Measurements from ENCODE around the gene PALD1. TPM values are rescaled to one million over a fixed set of nuclear protein-coding genes. Genes with fewer than 3 reads are reported as not detected.

The PALD1 gene
- total and polyA plus RNA-seq, 2 of the 4 experiments (the other 2 are of a cell fraction), result 0.12 to 0.18 TPM

GRCh38 chr10:70586348-70586930 lies 107.9 kb downstream of the PALD1 start:
- WGBS, 2 experiments (ENCODE audit: extremely low coverage in 2 of 2, insufficient read length in 1 of 2), result 100% methylated on average over 2 of the region's 8 CpGs; no CpG with 5 or more reads in 1 of the 2 experiments
- H3K9me1 ChIP-seq (ENCODE audit: insufficient read depth, low read length), result 0 out of 2 replicates have a peak, but pooled peaks cover 3% of the 10 kb centered on the region
- no peak for DNase-seq
- no peak overlapping the region for H3K4ac ChIP-seq (ENCODE audit: low read depth, low read length)
- H3K9ac ChIP-seq (ENCODE audit: low read depth, low read length), result no peak overlapping the region
- no peak for ATAC-seq (ENCODE audit: low read depth)
- no peak overlapping the region for H2BK20ac ChIP-seq (ENCODE audit: low read depth, low read length)
- POLR2A ChIA-PET (ENCODE audit: unreplicated experiment), result no interaction called here
- in situ Hi-C loops (cut with MboI; ENCODE audit: low sequenced_read_pairs) (no loop called here), intact Hi-C loops (cut with micrococcal nuclease) (no loop called here), dilution Hi-C loops (cut with HindIII; ENCODE audit: low sequenced_read_pairs, unreplicated experiment) (no loop called here)
- H4K8ac ChIP-seq (ENCODE audit: low read depth in 2 of 2, low read length in 2 of 2), result no peak overlapping the region
- no peaks in the 10 kb centered on the region for H3K9me3 ChIP-seq (ENCODE audit: control insufficient read depth, insufficient read depth, low read length)
- no peak overlapping the region for H3K14ac ChIP-seq (replicated peaks; ENCODE audit: low read depth, low read length)
- H3K27ac ChIP-seq (ENCODE audit: insufficient read depth, low read length), result no peak overlapping the region
- CTCF ChIA-PET, result no interaction called here
- H2AK5ac ChIP-seq (ENCODE audit: low read depth, low read length), result no peak overlapping the region
- H3K4me3 ChIP-seq (ENCODE audit: insufficient read depth, low read depth, low read length), result no peak overlapping the region
- no peaks in the 10 kb centered on the region for H3K36me3 ChIP-seq (ENCODE audit: control insufficient read depth, insufficient read depth, low read length)
- BruUV-seq (replicated peaks), result no TSS peak
- no peak overlapping the region for H3K56ac ChIP-seq (ENCODE audit: extremely low read depth, insufficient read depth, low read length)
- H3K4me2 ChIP-seq (ENCODE audit: low read depth, low read length), result no peak overlapping the region
- H3K23ac ChIP-seq (ENCODE audit: low read depth, low read length), result no peak overlapping the region
- no peak for TF ChIP-seq CHD1 (IDR thresholded peaks at IDR 0.05; ENCODE audit: low read depth, low read length)
- no peak for TF ChIP-seq CTCF (conservative IDR thresholded peaks at IDR 0.05; ENCODE audit: low read depth, low read length)
- TF ChIP-seq MAZ (IDR thresholded peaks at IDR 0.05; ENCODE audit: borderline replicate concordance, low read depth, low read length), result no peak
- TF ChIP-seq BHLHE40 (IDR thresholded peaks at IDR 0.05; ENCODE audit: low read depth, low read length), result no peak
- TF ChIP-seq RAD21 (IDR thresholded peaks at IDR 0.05; ENCODE audit: low read length), result no peak
- no peak for TF ChIP-seq MXI1 (IDR thresholded peaks at IDR 0.05; ENCODE audit: borderline replicate concordance, low read depth, low read length)
- no peak for TF ChIP-seq FOS (IDR thresholded peaks at IDR 0.05; ENCODE audit: low read depth, low read length)
- no peak for TF ChIP-seq ELK1 (IDR thresholded peaks at IDR 0.05; ENCODE audit: borderline replicate concordance, low read depth, low read length)
- no peak for TF ChIP-seq POLR2A (IDR thresholded peaks at IDR 0.05; ENCODE audit: low read depth, low read length)
- TF ChIP-seq USF2 (IDR thresholded peaks at IDR 0.05; ENCODE audit: low read depth, low read length), result no peak
- TF ChIP-seq SMC3 (IDR thresholded peaks at IDR 0.05; ENCODE audit: low read depth, low read length), result no peak
- TF ChIP-seq NFE2L2 (IDR thresholded peaks at IDR 0.05; ENCODE audit: low read depth, low read length), result no peak
- TF ChIP-seq RFX5 (IDR thresholded peaks at IDR 0.05; ENCODE audit: low read depth, low read length), result no peak
- no peak for TF ChIP-seq RCOR1 (IDR thresholded peaks at IDR 0.05; ENCODE audit: insufficient replicate concordance, low read length)
- TF ChIP-seq MAFK (IDR thresholded peaks at IDR 0.05; ENCODE audit: low read depth, low read length), result no peak
- TF ChIP-seq CEBPB (IDR thresholded peaks at IDR 0.05; ENCODE audit: low read depth, low read length), result no peak
- no peaks in the 10 kb centered on the region for H3K79me1 ChIP-seq (ENCODE audit: low read depth in 1 of 2, low read length in 2 of 2)
- peaks cover 33% of the 10 kb centered on the region for H3K27me3 ChIP-seq (ENCODE audit: control insufficient read depth, insufficient read depth, low read length)
- H3K4me1 ChIP-seq (ENCODE audit: control insufficient read depth, insufficient read depth, low read length), result peaks cover 3% of the 10 kb centered on the region; the same call in 1 of the 2 replicates
- H4K20me1 ChIP-seq (ENCODE audit: insufficient read depth, low read length), result no peaks in the 10 kb centered on the region
- H3K18ac ChIP-seq (ENCODE audit: low read depth, low read length), result no peak overlapping the region
- H4K5ac ChIP-seq (ENCODE audit: low read depth, low read length), result no peak overlapping the region
- H2AK9ac ChIP-seq (replicated peaks; ENCODE audit: low read depth, low read length, poor library complexity), result no peak overlapping the region
- no peak overlapping the region for H2BK5ac ChIP-seq (ENCODE audit: low read depth, low read length, poor library complexity, severe bottlenecking)
- H2BK15ac ChIP-seq (ENCODE audit: low read depth, low read length), result no peak overlapping the region
- no peak overlapping the region for H2AFZ ChIP-seq (replicated peaks; ENCODE audit: low read length, poor library complexity)
- no peak overlapping the region for H2BK120ac ChIP-seq (ENCODE audit: low read depth, low read length)
- H4K91ac ChIP-seq (ENCODE audit: insufficient read depth, low read depth, low read length), result no peak overlapping the region

Measured in IMR-90 (cell line).